ENCODE results near the gene PPARD. TPM values are rescaled to one million over a fixed set of nuclear protein-coding genes. Genes with fewer than 3 reads are reported as not detected.

The PPARD gene
- total RNA-seq, 1 donor from 2014 or later: 19.0 TPM

GRCh38 chr6:35354361-35355135 lies 12.2 kb downstream of the PPARD start:
- Mint-ChIP-seq H3K27ac (no peak overlapping the region), H3K4me3 (no peak overlapping the region), H3K27me3 (no peaks in the 10 kb centered on the region), H3K9me3 (no peaks in the 10 kb centered on the region), H3K4me1 (peaks cover 14% of the 10 kb centered on the region), H3K36me3 (ENCODE audit: low read depth) (peaks cover 60% of the 10 kb centered on the region)
- no peak for DNase-seq
- intact Hi-C loops (cut with micrococcal nuclease): no loop called here

GRCh38 chr6:35356391-35356790 lies 14.0 kb downstream of the PPARD start:
- peaks cover 46% of the 10 kb centered on the region for H3K36me3 Mint-ChIP-seq (ENCODE audit: low read depth)
- intact Hi-C loops (cut with micrococcal nuclease): no loop called here
- peaks cover 19% of the 10 kb centered on the region for H3K4me1 Mint-ChIP-seq
- no peaks in the 10 kb centered on the region for H3K9me3 Mint-ChIP-seq
- DNase-seq: no peak
- H3K4me3 Mint-ChIP-seq: no peak overlapping the region
- no peak overlapping the region for H3K27ac Mint-ChIP-seq
- no peaks in the 10 kb centered on the region for H3K27me3 Mint-ChIP-seq

- Mint-ChIP-seq H3K4me3 (no peak overlapping the region), H3K27ac (no peak overlapping the region), H3K9me3 (no peaks in the 10 kb centered on the region), H3K27me3 (no peaks in the 10 kb centered on the region), H3K36me3 (ENCODE audit: low read depth) (peaks cover 39% of the 10 kb centered on the region), H3K4me1 (peaks cover 28% of the 10 kb centered on the region)
- no peak for DNase-seq
- intact Hi-C loops (cut with micrococcal nuclease): no loop called here
Observed at GRCh38 chr6:35357677-35358076, 15.3 kb downstream of the PPARD start.

- no peak for DNase-seq
- peaks cover 35% of the 10 kb centered on the region for H3K36me3 Mint-ChIP-seq (ENCODE audit: low read depth)
- H3K27me3 Mint-ChIP-seq: no peaks in the 10 kb centered on the region
- peaks cover 30% of the 10 kb centered on the region for H3K4me1 Mint-ChIP-seq
- intact Hi-C loops (cut with micrococcal nuclease): no loop called here
- H3K9me3 Mint-ChIP-seq: no peaks in the 10 kb centered on the region
- no peak overlapping the region for H3K4me3 Mint-ChIP-seq
- H3K27ac Mint-ChIP-seq: no peak overlapping the region
Observed at GRCh38 chr6:35358086-35358485, 15.7 kb downstream of the PPARD start.

GRCh38 chr6:35359346-35359743 lies 17.0 kb downstream of the PPARD start:
- Mint-ChIP-seq H3K4me3 (no peak overlapping the region), H3K9me3 (no peaks in the 10 kb centered on the region), H3K36me3 (ENCODE audit: low read depth) (peaks cover 31% of the 10 kb centered on the region), H3K27me3 (no peaks in the 10 kb centered on the region), H3K4me1 (peaks cover 30% of the 10 kb centered on the region), H3K27ac (no peak overlapping the region)
- intact Hi-C loops (cut with micrococcal nuclease): no loop called here
- DNase-seq: no peak

- Mint-ChIP-seq H3K27me3 (no peaks in the 10 kb centered on the region), H3K27ac (no peak overlapping the region), H3K4me1 (peaks cover 30% of the 10 kb centered on the region), H3K4me3 (no peak overlapping the region), H3K9me3 (no peaks in the 10 kb centered on the region), H3K36me3 (ENCODE audit: low read depth) (peaks cover 26% of the 10 kb centered on the region)
- intact Hi-C loops (cut with micrococcal nuclease): no loop called here
- DNase-seq: no peak
Observed at GRCh38 chr6:35359744-35360348, 17.5 kb downstream of the PPARD start.

- Mint-ChIP-seq H3K27ac (no peak overlapping the region), H3K36me3 (ENCODE audit: low read depth) (peaks cover 26% of the 10 kb centered on the region)
- intact Hi-C loops (cut with micrococcal nuclease): no loop called here
Observed at GRCh38 chr6:35360349-35361138, 18.2 kb downstream of the PPARD start.

GRCh38 chr6:35362200-35362599 lies 19.8 kb downstream of the PPARD start:
- H3K4me3 Mint-ChIP-seq: no peak overlapping the region

More at GRCh38 chr6:35360349-35361138, 18.2 kb downstream of the PPARD start:
- DNase-seq: no peak
- Mint-ChIP-seq H3K9me3 (no peaks in the 10 kb centered on the region), H3K27me3 (no peaks in the 10 kb centered on the region), H3K4me3 (no peak overlapping the region), H3K4me1 (peaks cover 31% of the 10 kb centered on the region)

GRCh38 chr6:35363293-35363750 lies 21.0 kb downstream of the PPARD start:
- Mint-ChIP-seq H3K27me3 (no peaks in the 10 kb centered on the region), H3K4me3 (no peak overlapping the region), H3K9me3 (no peaks in the 10 kb centered on the region), H3K36me3 (ENCODE audit: low read depth) (peaks cover 18% of the 10 kb centered on the region), H3K4me1 (peaks cover 46% of the 10 kb centered on the region), H3K27ac (no peak overlapping the region)
- no peak for DNase-seq
- intact Hi-C loops (cut with micrococcal nuclease): no loop called here

More at GRCh38 chr6:35362200-35362599, 19.8 kb downstream of the PPARD start:
- peaks cover 23% of the 10 kb centered on the region for H3K36me3 Mint-ChIP-seq (ENCODE audit: low read depth)
- no peak overlapping the region for H3K27ac Mint-ChIP-seq
- DNase-seq: no peak
- no peaks in the 10 kb centered on the region for H3K27me3 Mint-ChIP-seq
- peaks cover 43% of the 10 kb centered on the region for H3K4me1 Mint-ChIP-seq
- intact Hi-C loops (cut with micrococcal nuclease): no loop called here
- H3K9me3 Mint-ChIP-seq: no peaks in the 10 kb centered on the region

GRCh38 chr6:35365594-35366203 lies 23.3 kb downstream of the PPARD start:
- no peak for DNase-seq
- no peak overlapping the region for H3K4me3 Mint-ChIP-seq
- H3K4me1 Mint-ChIP-seq: peaks cover 58% of the 10 kb centered on the region
- H3K27ac Mint-ChIP-seq: peak overlapping the region; percentile 57
- intact Hi-C loops (cut with micrococcal nuclease): loop anchor here (5.0 kb wide), 1 partner anchor 52 kb away; no protein-coding TSS in a partner anchor
- H3K27me3 Mint-ChIP-seq: no peaks in the 10 kb centered on the region
- peaks cover 20% of the 10 kb centered on the region for H3K36me3 Mint-ChIP-seq (ENCODE audit: low read depth)
- peaks cover 4% of the 10 kb centered on the region for H3K9me3 Mint-ChIP-seq

GRCh38 chr6:35366204-35366596 lies 23.8 kb downstream of the PPARD start:
- no peak for DNase-seq
- Mint-ChIP-seq H3K27ac (no peak overlapping the region), H3K4me1 (peaks cover 58% of the 10 kb centered on the region), H3K9me3 (peaks cover 4% of the 10 kb centered on the region), H3K36me3 (ENCODE audit: low read depth) (peaks cover 23% of the 10 kb centered on the region), H3K4me3 (no peak overlapping the region), H3K27me3 (no peaks in the 10 kb centered on the region)
- intact Hi-C loops (cut with micrococcal nuclease): loop anchor here (5.0 kb wide), 1 partner anchor 51 kb away; no protein-coding TSS in a partner anchor

- no peak for DNase-seq
- Mint-ChIP-seq H3K27ac (peak overlapping the region; percentile 7), H3K27me3 (no peaks in the 10 kb centered on the region), H3K4me3 (no peak overlapping the region), H3K36me3 (ENCODE audit: low read depth) (peaks cover 27% of the 10 kb centered on the region), H3K9me3 (peaks cover 4% of the 10 kb centered on the region), H3K4me1 (peaks cover 55% of the 10 kb centered on the region)
- intact Hi-C loops (cut with micrococcal nuclease): loop anchor here (1.0 to 5.0 kb wide), 2 partner anchors 25 to 50 kb away; partner anchors contain the start of gene PPARD
Observed at GRCh38 chr6:35367646-35368037, 25.3 kb downstream of the PPARD start.

GRCh38 chr6:35368038-35368887 lies 25.9 kb downstream of the PPARD start:
- intact Hi-C loops (cut with micrococcal nuclease): loop anchor here (1.0 to 5.0 kb wide), 2 partner anchors 26 to 49 kb away; partner anchors contain the start of gene PPARD
- peaks cover 30% of the 10 kb centered on the region for H3K36me3 Mint-ChIP-seq (ENCODE audit: low read depth)
- H3K27ac Mint-ChIP-seq: peak overlapping the region; percentile 78
- H3K4me1 Mint-ChIP-seq: peaks cover 52% of the 10 kb centered on the region
- H3K9me3 Mint-ChIP-seq: peaks cover 4% of the 10 kb centered on the region
- peak overlapping the region; percentile 24 for H3K4me3 Mint-ChIP-seq
- peak; percentile 78 for DNase-seq
- H3K27me3 Mint-ChIP-seq: no peaks in the 10 kb centered on the region
